HG03060 (cell line): Measurements from ENCODE around the gene PLK1.

Experiments
- ATAC-seq: cut with Tn5 transposase; IDR thresholded peaks from one replicate; pipeline ENCODE4 v1.9.1; 2021; ENCODE audit warnings: low read depth, moderate number of reproducible peaks; ENCODE audit not compliant: unreplicated experiment

Gene PLK1

DNA sequence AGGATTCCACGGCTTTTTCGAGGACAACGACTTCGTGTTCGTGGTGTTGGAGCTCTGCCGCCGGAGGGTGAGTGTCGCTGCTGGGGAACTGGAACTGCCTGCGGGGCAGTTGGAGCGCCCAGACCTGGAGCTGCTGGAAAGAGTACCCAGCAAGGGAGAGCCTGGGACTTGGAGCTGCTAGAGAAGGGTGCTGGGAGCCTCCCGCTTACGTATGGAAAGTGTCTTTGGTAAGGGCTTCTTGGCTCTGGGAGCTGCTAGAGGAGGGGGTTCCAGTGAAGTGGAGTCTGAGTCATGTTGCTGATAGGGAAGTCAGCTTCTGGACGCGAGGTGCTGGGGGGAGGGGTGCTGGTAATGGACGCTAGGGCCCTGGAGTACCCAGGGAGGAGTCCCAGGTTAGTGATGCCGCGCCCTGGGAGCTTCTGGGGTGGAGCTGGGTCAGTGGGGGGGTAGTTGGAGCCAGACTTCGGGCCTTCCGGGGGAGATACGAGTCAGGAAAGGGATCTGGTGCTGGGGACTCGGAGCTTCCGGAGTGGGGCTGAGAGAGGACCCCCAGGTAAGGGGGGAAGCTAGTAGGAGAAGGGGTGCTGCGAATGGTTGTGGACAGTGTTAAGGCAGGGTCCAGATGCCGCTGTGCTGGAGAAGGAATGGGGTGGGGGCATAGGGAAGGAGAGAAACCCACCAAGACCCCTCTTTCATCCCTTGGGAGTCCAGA lies 741 bp downstream of the PLK1 start:
- ATAC-seq: no peak

- no peak for ATAC-seq
These were observed 1.3 kb downstream of the PLK1 start for GRCh38 chr16:23679986-23680336.

- ATAC-seq: no peak
These were observed 3.5 kb downstream of the PLK1 start for GRCh38 chr16:23682181-23682580.

DNA sequence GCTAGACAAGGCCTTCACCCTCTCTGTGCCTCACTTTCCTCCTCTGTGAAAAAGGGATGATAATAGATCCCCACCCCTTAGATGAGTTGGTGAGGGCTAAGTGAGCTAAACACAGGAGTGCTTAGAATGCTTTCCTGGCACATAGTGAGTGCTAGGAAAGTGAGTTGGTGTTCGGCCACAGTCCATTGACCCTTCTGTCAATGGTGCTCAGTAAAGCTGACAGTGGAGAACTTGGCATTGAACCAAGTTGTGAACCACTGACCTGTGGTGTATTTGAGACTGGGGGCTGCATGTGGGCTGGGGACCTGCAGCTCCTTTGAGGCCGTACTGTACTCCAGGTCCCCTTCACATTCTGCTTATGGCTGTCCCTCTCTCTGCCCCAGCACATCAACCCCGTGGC lies 4.8 kb downstream of the PLK1 start:
- ATAC-seq: no peak

GRCh38 chr16:23687034-23687808 lies 8.5 kb downstream of the PLK1 start:
- ATAC-seq: no peak

- no peak for ATAC-seq
These were observed 10.9 kb downstream of the PLK1 start for GRCh38 chr16:23689442-23690187.

GRCh38 chr16:23690771-23691482 lies 12.2 kb downstream of the PLK1 start:
- no peak for ATAC-seq

DNA sequence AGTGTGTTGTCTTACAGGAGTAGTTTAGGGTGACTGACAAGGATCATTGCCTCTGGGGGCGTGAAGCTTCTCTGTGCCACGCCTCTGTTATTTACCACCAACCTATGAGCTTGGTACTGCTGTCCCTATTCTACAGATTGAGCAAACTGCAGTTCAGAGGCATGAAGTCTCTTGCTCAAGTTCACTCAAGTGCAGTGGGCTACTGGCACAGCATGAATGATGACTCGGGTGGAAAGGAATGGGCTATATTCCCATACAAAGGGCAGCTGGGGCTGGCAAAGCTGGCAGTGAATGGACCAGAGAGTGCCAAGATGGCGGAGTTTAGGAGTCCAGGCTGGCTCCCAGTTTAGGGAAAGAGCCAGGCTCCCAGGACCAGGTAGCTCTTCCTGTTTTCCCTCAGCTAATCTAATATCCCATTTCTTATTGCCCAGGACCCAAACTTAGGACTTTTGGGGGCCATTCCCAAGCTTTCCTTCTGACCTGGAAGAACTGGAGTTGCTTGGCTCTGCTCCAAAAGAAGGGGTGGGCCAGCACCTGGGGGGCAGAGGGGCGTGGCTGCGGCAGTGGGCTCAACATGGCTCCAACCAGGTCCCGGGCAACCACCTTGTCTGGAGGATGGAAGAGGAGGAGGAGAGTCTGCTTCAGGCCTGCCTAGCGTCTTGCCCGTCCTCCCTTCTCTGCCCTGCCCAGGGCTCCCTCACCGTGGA lies 12.9 kb downstream of the PLK1 start:
- ATAC-seq: no peak

GRCh38 chr16:23692190-23692837 lies 13.6 kb downstream of the PLK1 start:
- ATAC-seq: no peak

- no peak for ATAC-seq
These were observed 15.6 kb downstream of the PLK1 start for GRCh38 chr16:23694265-23694643.

- no peak for ATAC-seq
These were observed 16.1 kb downstream of the PLK1 start for GRCh38 chr16:23694644-23695373.

GRCh38 chr16:23695756-23696155 lies 17.1 kb downstream of the PLK1 start:
- no peak for ATAC-seq

DNA sequence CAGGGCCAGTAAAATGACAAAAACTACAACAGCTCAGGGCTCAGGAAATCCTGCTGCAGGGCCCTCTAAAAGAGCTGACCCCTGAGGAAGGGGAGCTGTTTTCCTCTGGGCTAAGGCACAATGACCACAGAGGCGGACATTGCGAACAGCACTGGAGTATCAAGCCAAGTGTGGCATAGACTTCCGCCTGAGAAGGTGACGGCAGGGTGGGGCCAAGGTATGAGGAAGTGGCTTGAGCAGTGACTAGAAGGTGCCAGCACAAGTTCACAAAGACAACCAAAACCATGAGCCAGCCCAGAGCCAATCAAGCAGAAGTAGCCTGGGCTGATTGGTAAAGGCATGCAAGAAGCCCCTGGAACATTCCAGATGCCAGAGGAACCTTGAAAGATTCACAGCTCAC lies 20.4 kb downstream of the PLK1 start:
- no peak for ATAC-seq

GRCh38 chr16:23700093-23700492 lies 21.4 kb downstream of the PLK1 start:
- ATAC-seq: no peak

- ATAC-seq: no peak
These were observed 21.8 kb downstream of the PLK1 start for GRCh38 chr16:23700509-23700908.

DNA sequence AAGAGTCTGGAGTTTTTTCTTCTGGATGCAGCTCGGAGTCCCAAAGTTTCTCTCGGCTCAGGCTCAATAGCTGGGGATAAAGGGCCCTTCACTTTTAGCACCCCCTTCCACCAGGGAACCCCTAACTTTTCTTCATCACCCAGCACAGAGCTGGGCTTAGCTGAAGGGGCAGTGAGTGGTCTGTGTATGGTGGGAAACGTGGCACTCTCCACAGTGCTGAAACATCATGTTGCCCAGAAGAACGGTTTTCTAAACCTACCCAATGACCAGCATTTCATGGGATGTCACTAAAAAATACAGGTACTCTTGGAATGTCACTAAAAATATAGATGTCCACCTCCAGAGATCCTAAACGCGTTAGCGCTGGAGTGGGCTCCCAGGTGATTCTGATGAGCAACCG lies 22.4 kb downstream of the PLK1 start:
- ATAC-seq: no peak

DNA sequence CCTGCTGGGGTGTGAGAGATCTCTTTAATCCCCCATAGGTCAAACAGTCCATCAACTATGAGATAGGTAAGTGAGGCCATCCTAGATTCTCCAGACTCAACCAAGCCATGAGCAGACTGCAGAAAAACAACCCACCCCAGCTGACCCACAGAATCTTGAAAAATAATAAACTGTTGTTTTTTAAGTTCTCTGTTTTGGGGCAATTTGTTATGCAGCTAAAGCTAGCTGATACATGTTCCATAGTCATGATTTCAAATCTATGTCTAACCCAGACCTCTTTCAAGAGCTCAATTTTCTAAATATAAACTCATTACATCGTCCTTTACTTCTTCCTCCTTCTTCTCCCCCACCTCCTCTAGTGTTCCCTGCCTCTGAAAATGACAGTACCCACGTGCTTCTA lies 24.3 kb downstream of the PLK1 start:
- no peak for ATAC-seq

GRCh38 chr16:23704772-23705516 lies 26.3 kb downstream of the PLK1 start:
- no peak for ATAC-seq

GRCh38 chr16:23705517-23705902 lies 26.8 kb downstream of the PLK1 start:
- ATAC-seq: no peak
